Testis (tissue), 3 donors: ENCODE measurements around the gene QRFP. TPM values are rescaled to one million over a fixed set of nuclear protein-coding genes. Genes with fewer than 3 reads are reported as not detected.

Experiments used
- DNase-seq: peaks from one replicate; pipeline ENCODE4 v3.0.0-alpha.2; 2019
- H3K27ac ChIP-seq, 2 donors: fragments of 200-600 bp; sonication (generic); one replicate each; pipeline ENCODE4 v1.5.1; 2019
- H3K27me3 ChIP-seq: fragments of 200-600 bp; sonication (generic); one replicate; pipeline ENCODE4 v1.5.1; 2019
- H3K36me3 ChIP-seq: fragments of 200-600 bp; sonication (generic); one replicate; pipeline ENCODE4 v1.5.1; 2017; ENCODE audit warnings: low read depth; ENCODE audit errors: missing control alignments
- H3K4me1 ChIP-seq: fragments of 200-600 bp; sonication (generic); one replicate; pipeline ENCODE4 v1.5.1; 2019
- H3K4me3 ChIP-seq, 2 donors: fragments of 200-600 bp; sonication (generic); one replicate each; pipeline ENCODE4 v1.5.1; 2017 to 2019
- H3K9me3 ChIP-seq: fragments of 200-600 bp; sonication (generic); one replicate; pipeline ENCODE4 v1.5.1; 2017
- CTCF ChIP-seq, 3 experiments: fragments of 450-650 bp in 2 of 3; fragments of 200-600 bp in 1 of 3; sonication (generic) in 1 of 3; IDR thresholded peaks; one replicate each; pipeline ENCODE4 v1.5.1; 2016 to 2019; ENCODE audit warnings: antibody characterized with exemption in 3 of 3, mild to moderate bottlenecking in 2 of 3, moderate library complexity in 1 of 3
- POLR2A ChIP-seq: fragments of 450-650 bp; IDR thresholded peaks from one replicate; pipeline ENCODE4 v1.6.1; 2017; ENCODE audit warnings: antibody characterized with exemption, mild to moderate bottlenecking, moderate library complexity
- WGBS, 2 donors: methylation state at CpG; one replicate each; pipeline ENCODE4 v1.1.5; 2018; 5-methylcytosine and 5-hydroxymethylcytosine counted together
- intact Hi-C: fragments of 100-400 bp; cut with DNase I; formaldehyde crosslinking; loops from one replicate; pipeline ENCODE4 v1.15.1; 2023; ENCODE audit warnings: low total_unique reads
- polyA plus RNA-seq: library from polyadenylated mRNA; stranded (reverse); fragments of 350-450 nt; fragmentation: Illumina TruSeq; extraction: RNeasy Lipid Tissue Mini Kit (QIAGEN cat#74804); gene quantifications from one replicate; pipeline ENCODE4 v1.2.3, GENCODE V29; 2014; ENCODE audit warnings: low read depth, low replicate concordance; ENCODE audit not compliant: insufficient read depth
- total RNA-seq, 2 donors: library from RNA; depleted of rRNA; stranded (reverse); fragments of >200 nt; gene quantifications; one replicate each; pipeline ENCODE4 v1.2.3, GENCODE V29; 2016

QRFP gene
- total and polyA plus RNA-seq, 3 donors from 2014 or later: 0.24 TPM; not detected in 2

GRCh38 chr9:130904070-130905044, 7.7 kb upstream of the QRFP start:
- DNase-seq: no peak
- Histone ChIP-seq H3K27ac (no peak overlapping the region), H3K36me3 (no peaks in the 10 kb centered on the region), H3K9me3 (no peaks in the 10 kb centered on the region), H3K4me1 (peaks cover 1% of the 10 kb centered on the region), H3K4me3 (no peak overlapping the region), H3K27me3 (no peaks in the 10 kb centered on the region)
- intact Hi-C loops: no loop called here
- TF ChIP-seq POLR2A (no peak), CTCF (IDR thresholded peaks at IDR 0.05) (no peak)
- WGBS, 2 donors: 82 to 92% methylated on average over 25 to 48 of the region's 48 CpGs

GRCh38 chr9:130903194-130904069, 6.8 kb upstream of the QRFP start:
- no peak for DNase-seq
- 80 to 84% methylated on average over 13 to 25 of the region's 25 CpGs for WGBS, 2 donors
- H3K27ac ChIP-seq: no peak overlapping the region
- peaks cover 5% of the 10 kb centered on the region for H3K4me1 ChIP-seq
- no peaks in the 10 kb centered on the region for H3K36me3 ChIP-seq
- H3K27me3 ChIP-seq: no peaks in the 10 kb centered on the region
- no peak overlapping the region for H3K4me3 ChIP-seq
- intact Hi-C loops: no loop called here
- TF ChIP-seq POLR2A: no peak
- no peak for TF ChIP-seq CTCF (IDR thresholded peaks at IDR 0.05)
- H3K9me3 ChIP-seq: no peaks in the 10 kb centered on the region

GRCh38 chr9:130902204-130903185, 5.9 kb upstream of the QRFP start:
- TF ChIP-seq CTCF (IDR thresholded peaks at IDR 0.05) (no peak), POLR2A (no peak)
- no peaks in the 10 kb centered on the region for H3K27me3 ChIP-seq
- H3K27ac ChIP-seq: no peak overlapping the region
- DNase-seq: no peak
- no peaks in the 10 kb centered on the region for H3K36me3 ChIP-seq
- intact Hi-C loops: no loop called here
- H3K4me1 ChIP-seq: peaks cover 5% of the 10 kb centered on the region
- no peaks in the 10 kb centered on the region for H3K9me3 ChIP-seq
- 77 to 81% methylated on average over 8 to 23 of the region's 27 CpGs for whole genome bisulfite sequencing, 2 donors
- no peak overlapping the region for H3K4me3 ChIP-seq

GRCh38 chr9:130901498-130902203, 5.0 kb upstream of the QRFP start:
- DNase-seq: no peak
- 85 to 94% methylated on average over 6 to 16 of the region's 17 CpGs for WGBS, 2 donors
- no peak overlapping the region for H3K27ac ChIP-seq
- H3K9me3 ChIP-seq: no peaks in the 10 kb centered on the region
- intact Hi-C loops: no loop called here
- H3K27me3 ChIP-seq: no peaks in the 10 kb centered on the region
- H3K36me3 ChIP-seq: no peaks in the 10 kb centered on the region
- H3K4me1 ChIP-seq: peaks cover 5% of the 10 kb centered on the region
- H3K4me3 ChIP-seq: no peak overlapping the region
- TF ChIP-seq CTCF (IDR thresholded peaks at IDR 0.05) (no peak), POLR2A (no peak)
